Measurements from ENCODE around the gene TCEAL2. TPM values are rescaled to one million over a fixed set of nuclear protein-coding genes. Genes with fewer than 3 reads are reported as not detected.
A peak's percentile ranks its signal among the peaks of the same experiment; 100 is the strongest.
"Not testable (repeated sequence)": the region's sequence is repeated elsewhere in the genome, so short reads cannot be mapped to it uniquely, and the experiment has no call there.

Gene TCEAL2
- 10 to 100 TPM in 1 of 2 donors, 1 to 10 TPM in 1; 3.5 to 11.7 TPM for total RNA-seq
- 7.4 TPM for polyA plus RNA-seq (2013, experiment 1 of 2)
- polyA plus RNA-seq (2013, experiment 2 of 2): 5.4 TPM
- long read RNA-seq, experiment 1, partial matches to known transcripts: 0 of 9 reads
- long read RNA-seq, experiment 1, other reads (novel, unspliced or antisense): 8 of 9 reads
- long read RNA-seq, experiment 2, transcript TCEAL2-202 (3 exons, 1,100 nt): major isoform, 7 of 10 reads
- long read RNA-seq, experiment 2, partial matches to known transcripts: 0 of 10 reads
- long read RNA-seq, experiment 2, other reads (novel, unspliced or antisense): 3 of 10 reads
- long read RNA-seq, experiment 3, partial matches to known transcripts: 0 of 2 reads
- long read RNA-seq, experiment 3, other reads (novel, unspliced or antisense): 0 of 2 reads
- long read RNA-seq, experiment 4, transcript TCEAL2-202 (3 exons, 1,100 nt): major isoform, 70 of 80 reads
- long read RNA-seq, experiment 4, partial matches to known transcripts: 0 of 80 reads
- long read RNA-seq, experiment 4, other reads (novel, unspliced or antisense): 10 of 80 reads

GRCh38 chrX:102125436-102125835 is at the start of gene TCEAL2:
TSS of gene TCEAL2 (plus strand) at chrX:102125679. CDS start at chrX:102126831, 1,152 bp downstream.
- H3K27ac Mint-ChIP-seq; H3K27ac ChIP-seq (ENCODE audit: low read depth, low read length); H3K4me1 ChIP-seq (ENCODE audit: control insufficient read depth, insufficient read depth, low read length); H3K36me3 ChIP-seq (ENCODE audit: control insufficient read depth, insufficient read depth, low read length); H3K9ac ChIP-seq (ENCODE audit: extremely low read depth, low read length, poor library complexity, severe bottlenecking); H3K9me3 ChIP-seq (ENCODE audit: control insufficient read depth, low read length); H3K4me1 Mint-ChIP-seq; H3K36me3 Mint-ChIP-seq (ENCODE audit: low read depth): not testable (repeated sequence)
- WGBS, 2 experiments (ENCODE audit: insufficient coverage in 1 of 2, insufficient read length in 1 of 2): 0 to 20% methylated on average over 1 to 11 of the region's 38 CpGs
- peaks cover 22% of the 10 kb centered on the region for H3K27me3 ChIP-seq (ENCODE audit: control insufficient read depth, insufficient read depth, low read length, poor library complexity, severe bottlenecking)
- H3K4me3 ChIP-seq (ENCODE audit: low read length): peak within 1 kb of the TSS; percentile 68
- Mint-ChIP-seq H3K9me3 (peaks cover 33% of the 10 kb centered on the region), H3K27me3 (ENCODE audit: insufficient read depth) (peaks cover 47% of the 10 kb centered on the region), H3K4me3 (peak within 1 kb of the TSS; percentile 55)
- peak; percentile 70 for DNase-seq

- Histone ChIP-seq H3K9ac (ENCODE audit: extremely low read depth, low read length, poor library complexity, severe bottlenecking) (no peak overlapping the region), H3K27me3 (ENCODE audit: control insufficient read depth, insufficient read depth, low read length, poor library complexity, severe bottlenecking) (no peaks in the 10 kb centered on the region), H3K36me3 (ENCODE audit: control insufficient read depth, insufficient read depth, low read length) (no peaks in the 10 kb centered on the region), H3K4me3 (ENCODE audit: low read length) (no peak overlapping the region), H3K4me1 (ENCODE audit: control insufficient read depth, insufficient read depth, low read length) (no peaks in the 10 kb centered on the region), H3K9me3 (ENCODE audit: control insufficient read depth, low read length) (no peaks in the 10 kb centered on the region), H3K27ac (ENCODE audit: low read depth, low read length) (no peak overlapping the region)
- peaks cover 68% of the 10 kb centered on the region for H3K9me3 Mint-ChIP-seq
- no peak for TF ChIP-seq CTCF (conservative IDR thresholded peaks at IDR 0.05)
- H3K27me3 Mint-ChIP-seq (ENCODE audit: insufficient read depth): peaks cover 5% of the 10 kb centered on the region
- no peak overlapping the region for H3K4me3 Mint-ChIP-seq
- 100% methylated on average over 1 of the region's 1 CpG; no CpG with 5 or more reads in 1 of the 2 experiments for WGBS, 2 experiments (ENCODE audit: insufficient coverage in 1 of 2, insufficient read length in 1 of 2)
- DNase-seq: no peak
- H3K27ac Mint-ChIP-seq: no peak overlapping the region
- H3K4me1 Mint-ChIP-seq: no peaks in the 10 kb centered on the region
- H3K36me3 Mint-ChIP-seq (ENCODE audit: low read depth): no peaks in the 10 kb centered on the region
Measured at GRCh38 chrX:102077426-102077825, 48.1 kb upstream of the TCEAL2 start.

GRCh38 chrX:102085706-102086105 is 39.8 kb upstream of the TCEAL2 start:
- no peaks in the 10 kb centered on the region for H3K9me3 ChIP-seq (ENCODE audit: control insufficient read depth, low read length)
- H3K9ac ChIP-seq (ENCODE audit: extremely low read depth, low read length, poor library complexity, severe bottlenecking): no peak overlapping the region
- H3K4me3 Mint-ChIP-seq: no peak overlapping the region
- peaks cover 3% of the 10 kb centered on the region for H3K27me3 Mint-ChIP-seq (ENCODE audit: insufficient read depth)
- H3K4me1 ChIP-seq (ENCODE audit: control insufficient read depth, insufficient read depth, low read length): no peaks in the 10 kb centered on the region
- no peak overlapping the region for H3K27ac ChIP-seq (ENCODE audit: low read depth, low read length)
- H3K36me3 ChIP-seq (ENCODE audit: control insufficient read depth, insufficient read depth, low read length): no peaks in the 10 kb centered on the region
- DNase-seq: no peak
- H3K27me3 ChIP-seq (ENCODE audit: control insufficient read depth, insufficient read depth, low read length, poor library complexity, severe bottlenecking): no peaks in the 10 kb centered on the region
- WGBS, 2 experiments (ENCODE audit: insufficient coverage in 1 of 2, insufficient read length in 1 of 2): 67% methylated on average over 1 of the region's 5 CpGs; no CpG with 5 or more reads in 1 of the 2 experiments
- peaks cover 48% of the 10 kb centered on the region for H3K9me3 Mint-ChIP-seq
- H3K27ac Mint-ChIP-seq: no peak overlapping the region
- H3K4me3 ChIP-seq (ENCODE audit: low read length): no peak overlapping the region
- H3K36me3 Mint-ChIP-seq (ENCODE audit: low read depth): no peaks in the 10 kb centered on the region
- H3K4me1 Mint-ChIP-seq: no peaks in the 10 kb centered on the region
- TF ChIP-seq CTCF (conservative IDR thresholded peaks at IDR 0.05): peak; percentile 58
